H9 (cell line): ENCODE measurements around the gene ABCC3. TPM values are rescaled to one million over a fixed set of nuclear protein-coding genes. Genes with fewer than 3 reads are reported as not detected.

Source experiments
- DNase-seq: peaks from one replicate; pipeline ENCODE4 v3.0.0-alpha.2; 2017
- H2AFZ ChIP-seq: one replicate; pipeline ENCODE4 v1.6.1; 2013; ENCODE audit warnings: mild to moderate bottlenecking, low read length, control low read depth, moderate library complexity
- H2AK5ac ChIP-seq: 2 replicates; pipeline ENCODE4 v1.6.1; 2013; ENCODE audit warnings: low read length, control low read depth, mixed read lengths; ENCODE audit not compliant: insufficient read length
- H2BK120ac ChIP-seq: one replicate; pipeline ENCODE4 v1.6.1; 2013; ENCODE audit warnings: low read depth, mild to moderate bottlenecking, low read length, control low read depth, inconsistent platforms; ENCODE audit not compliant: poor library complexity, severe bottlenecking
- H2BK12ac ChIP-seq: 2 replicates; pipeline ENCODE4 v1.6.1; 2013; ENCODE audit warnings: low read length, control low read depth, mixed read lengths, low read depth; ENCODE audit not compliant: insufficient read length
- H2BK15ac ChIP-seq: 2 replicates; pipeline ENCODE4 v1.6.1; 2013; ENCODE audit warnings: low read depth, low read length, control low read depth
- H2BK20ac ChIP-seq: one replicate; pipeline ENCODE4 v1.6.1; 2013; ENCODE audit warnings: low read depth, mild to moderate bottlenecking, low read length, control low read depth, inconsistent platforms; ENCODE audit not compliant: poor library complexity, severe bottlenecking
- H2BK5ac ChIP-seq: 2 replicates; pipeline ENCODE4 v1.6.1; 2013; ENCODE audit warnings: low read length, control low read depth, mixed read lengths; ENCODE audit not compliant: insufficient read length
- H3K14ac ChIP-seq: 2 replicates; pipeline ENCODE4 v1.6.1; 2013; ENCODE audit warnings: low read length, control low read depth; ENCODE audit not compliant: insufficient read depth
- H3K18ac ChIP-seq: 2 replicates; pipeline ENCODE4 v1.6.1; 2013; ENCODE audit warnings: low read depth, mild to moderate bottlenecking, mixed read lengths, low read length, control low read depth; ENCODE audit not compliant: insufficient read length
- H3K23ac ChIP-seq: 2 replicates; pipeline ENCODE4 v1.6.1; 2013; ENCODE audit warnings: low read length, control low read depth, mixed read lengths, low read depth; ENCODE audit not compliant: insufficient read length
- H3K23me2 ChIP-seq: 2 replicates; pipeline ENCODE4 v1.6.1; 2013; ENCODE audit warnings: low read depth, mild to moderate bottlenecking, mixed read lengths, low read length, control low read depth; ENCODE audit not compliant: insufficient read length, poor library complexity, severe bottlenecking
- H3K27ac ChIP-seq: 2 replicates; pipeline ENCODE4 v1.5.1; 2013; ENCODE audit warnings: low read length, control low read depth, mixed read lengths, low read depth; ENCODE audit not compliant: insufficient read length
- H3K27me3 ChIP-seq: 2 replicates; pipeline ENCODE4 v1.6.1; 2013; ENCODE audit warnings: low read length, control low read depth, inconsistent platforms; ENCODE audit not compliant: insufficient read depth
- H3K4ac ChIP-seq: 2 replicates; pipeline ENCODE4 v1.6.1; 2013; ENCODE audit warnings: low read depth, mild to moderate bottlenecking, control low read depth, inconsistent platforms, low read length, moderate library complexity
- H3K4me1 ChIP-seq: 2 replicates; pipeline ENCODE4 v1.6.1; 2013; ENCODE audit warnings: low read length, control low read depth, inconsistent platforms; ENCODE audit not compliant: insufficient read depth
- H3K4me2 ChIP-seq: 2 replicates; pipeline ENCODE4 v1.6.1; 2013; ENCODE audit warnings: low read length, control low read depth, mixed read lengths; ENCODE audit not compliant: insufficient read length, insufficient read depth
- H3K56ac ChIP-seq: 2 replicates; pipeline ENCODE4 v1.6.1; 2013; ENCODE audit warnings: low read depth, mild to moderate bottlenecking, mixed read lengths, low read length, control low read depth; ENCODE audit not compliant: insufficient read length
- H3K79me1 ChIP-seq: 2 replicates; pipeline ENCODE4 v1.6.1; 2013; ENCODE audit warnings: low read depth, mild to moderate bottlenecking, moderate library complexity, low read length, control low read depth, inconsistent platforms; ENCODE audit not compliant: insufficient read depth, poor library complexity, severe bottlenecking
- H3K79me2 ChIP-seq: 2 replicates; pipeline ENCODE4 v1.6.1; 2013; ENCODE audit warnings: low read length, control low read depth, inconsistent platforms; ENCODE audit not compliant: insufficient read depth
- H3K9ac ChIP-seq: 2 replicates; pipeline ENCODE4 v1.6.1; 2013; ENCODE audit warnings: low read length, control low read depth, mixed read lengths; ENCODE audit not compliant: insufficient read length; ENCODE audit errors: extremely low read depth
- H3K9me3 ChIP-seq: one replicate; pipeline ENCODE4 v1.6.1; 2013; ENCODE audit warnings: low read depth, low read length, inconsistent platforms; ENCODE audit not compliant: control insufficient read depth
- H3T11ph ChIP-seq: one replicate; pipeline ENCODE4 v1.6.1; 2013; ENCODE audit warnings: mild to moderate bottlenecking, low read length, control low read depth, inconsistent platforms
- H4K20me1 ChIP-seq: one replicate; pipeline ENCODE4 v1.6.1; 2013; ENCODE audit not compliant: control insufficient read depth, insufficient read length, insufficient read depth
- H4K5ac ChIP-seq: 2 replicates; pipeline ENCODE4 v1.6.1; 2013; ENCODE audit warnings: low read depth, mild to moderate bottlenecking, mixed read lengths, low read length, control low read depth; ENCODE audit not compliant: insufficient read length
- H4K8ac ChIP-seq: replicated peaks from 2 replicates; pipeline ENCODE4 v1.6.1; 2013; ENCODE audit warnings: low read length, control low read depth, mixed read lengths, low read depth; ENCODE audit not compliant: insufficient read length
- H4K91ac ChIP-seq: 2 replicates; pipeline ENCODE4 v1.6.1; 2013; ENCODE audit warnings: low read depth, mild to moderate bottlenecking, moderate library complexity, mixed read lengths, low read length, control low read depth; ENCODE audit not compliant: insufficient read length
- H3K27ac Mint-ChIP-seq, 3 experiments: 2 replicates in 2 of 3; 3 replicates in 1 of 3; pipeline ENCODE4 v1.8.0; 2020 to 2021; ENCODE audit warnings: mixed read lengths in 3 of 3, mild to moderate bottlenecking in 1 of 3, moderate library complexity in 1 of 3
- H3K27me3 Mint-ChIP-seq: 2 replicates; pipeline ENCODE4 v1.8.0; 2021; ENCODE audit warnings: low read depth, mild to moderate bottlenecking, moderate library complexity, mixed read lengths
- H3K36me3 Mint-ChIP-seq, 3 experiments: 2 replicates in 2 of 3; 3 replicates in 1 of 3; pipeline ENCODE4 v1.8.0; 2020 to 2021; ENCODE audit warnings: low read depth in 3 of 3, mixed read lengths in 3 of 3; ENCODE audit not compliant: insufficient read depth in 1 of 3
- H3K4me1 Mint-ChIP-seq, 2 experiments: 2 replicates each; pipeline ENCODE4 v1.8.0; 2020; ENCODE audit warnings: mixed read lengths in 2 of 2
- H3K4me3 Mint-ChIP-seq, 2 experiments: 2 replicates in 1 of 2; 3 replicates in 1 of 2; pipeline ENCODE4 v1.8.0; 2020 to 2021; ENCODE audit warnings: mild to moderate bottlenecking in 2 of 2, mixed read lengths in 2 of 2, moderate library complexity in 1 of 2
- H3K9me3 Mint-ChIP-seq, 2 experiments: 2 replicates in 1 of 2; 3 replicates in 1 of 2; pipeline ENCODE4 v1.8.0; 2020; ENCODE audit warnings: mild to moderate bottlenecking in 2 of 2, mixed read lengths in 2 of 2, moderate library complexity in 1 of 2
- WGBS: extraction: QIAGEN DNeasy Blood & Tissue Kit; methylation state at CpG from one replicate; pipeline ENCODE4 v1.1.7; 2013; ENCODE audit warnings: missing lambda C conversion rate, low lambda C conversion rate, mixed read lengths; ENCODE audit not compliant: insufficient read length; ENCODE audit errors: extremely low coverage; 5-methylcytosine and 5-hydroxymethylcytosine counted together
- total RNA-seq: library from RNA; stranded (reverse); gene quantifications from 2 replicates; pipeline ENCODE4 v1.2.1, GENCODE V29; 2021
- TF ChIP-seq, protein P1 (sequence below): fragments of 200-600 bp; sonication (generic); conservative IDR thresholded peaks from 3 replicates; pipeline ENCODE4 v1.8.0; 2021; ENCODE audit warnings: antibody characterized with exemption, mild to moderate bottlenecking

ABCC3 gene
- total RNA-seq, 1 experiment from 2014 or later: 0.31 TPM

DNA sequence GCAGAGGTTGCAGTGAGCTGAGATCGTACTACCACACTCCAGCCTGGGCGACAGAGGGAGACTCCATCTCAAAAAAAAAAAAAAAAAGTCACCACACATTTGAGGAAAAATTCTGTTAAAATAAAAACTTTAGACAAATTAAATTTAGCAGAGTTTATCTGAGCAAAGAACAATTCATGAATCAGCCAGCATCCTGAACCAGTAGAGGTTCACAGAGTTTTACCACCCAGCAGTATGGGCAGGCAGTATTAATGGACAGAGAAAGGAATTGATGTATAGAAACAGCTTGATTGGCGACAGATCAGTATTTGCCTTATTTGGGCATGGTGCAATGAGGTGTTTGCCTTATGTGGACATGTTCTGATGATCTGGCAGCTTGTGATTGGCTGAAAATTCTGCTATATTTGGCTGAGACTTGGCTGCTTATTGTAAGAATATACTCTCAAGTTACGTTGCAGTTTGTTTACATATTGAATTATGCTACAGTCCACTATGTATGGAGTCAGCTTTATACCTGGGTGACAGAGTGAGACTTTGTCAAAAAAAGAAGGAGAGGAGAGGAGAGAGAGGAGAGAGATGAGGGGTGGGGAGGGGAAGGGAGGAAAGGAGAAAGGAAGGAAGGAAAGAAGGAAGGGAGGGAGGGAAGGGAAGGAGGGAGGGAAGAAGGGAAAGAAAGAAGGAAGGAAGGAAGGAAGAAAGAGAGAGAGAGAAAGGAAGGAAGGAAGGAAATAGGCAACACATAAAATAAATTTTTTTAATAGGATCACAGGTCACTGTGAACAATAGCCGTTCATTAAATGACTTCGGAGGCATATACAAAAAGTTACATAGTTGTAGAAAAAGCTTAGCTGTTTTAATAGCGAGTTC lies 14.6 kb downstream of the ABCC3 start:
- Histone ChIP-seq H2BK5ac (no peak overlapping the region), H3K14ac (no peak overlapping the region), H2BK120ac (no peak overlapping the region), H3K56ac (no peak overlapping the region), H2BK12ac (no peak overlapping the region), H2AFZ (no peak overlapping the region), H3K4me1 (no peaks in the 10 kb centered on the region), H3T11ph (no peak overlapping the region), H4K5ac (no peak overlapping the region), H3K18ac (no peak overlapping the region), H2BK15ac (no peak overlapping the region), H3K4me2 (no peak overlapping the region), H3K27ac (no peak overlapping the region), H4K8ac (no peak overlapping the region), H3K27me3 (no peaks in the 10 kb centered on the region), H2AK5ac (no peak overlapping the region), H3K79me1 (no peaks in the 10 kb centered on the region), H4K20me1 (no peaks in the 10 kb centered on the region), H3K9me3 (no peaks in the 10 kb centered on the region), H4K91ac (no peak overlapping the region), H2BK20ac (no peak overlapping the region), H3K23me2 (no peaks in the 10 kb centered on the region), H3K4ac (no peak overlapping the region), H3K23ac (no peak overlapping the region), H3K79me2 (no peaks in the 10 kb centered on the region), H3K9ac (no peak overlapping the region)
- DNase-seq: no peak
- Mint-ChIP-seq H3K27me3 (peaks cover 9% of the 10 kb centered on the region), H3K4me3 (no peak overlapping the region), H3K27ac (no peak overlapping the region), H3K36me3 (no peaks in the 10 kb centered on the region), H3K4me1 (no peaks in the 10 kb centered on the region), H3K9me3 (peaks cover 0 to 7% of the 10 kb centered on the region in 2 experiments; a peak in 4 of 5 replicates)
- TF ChIP-seq, protein P1, sequence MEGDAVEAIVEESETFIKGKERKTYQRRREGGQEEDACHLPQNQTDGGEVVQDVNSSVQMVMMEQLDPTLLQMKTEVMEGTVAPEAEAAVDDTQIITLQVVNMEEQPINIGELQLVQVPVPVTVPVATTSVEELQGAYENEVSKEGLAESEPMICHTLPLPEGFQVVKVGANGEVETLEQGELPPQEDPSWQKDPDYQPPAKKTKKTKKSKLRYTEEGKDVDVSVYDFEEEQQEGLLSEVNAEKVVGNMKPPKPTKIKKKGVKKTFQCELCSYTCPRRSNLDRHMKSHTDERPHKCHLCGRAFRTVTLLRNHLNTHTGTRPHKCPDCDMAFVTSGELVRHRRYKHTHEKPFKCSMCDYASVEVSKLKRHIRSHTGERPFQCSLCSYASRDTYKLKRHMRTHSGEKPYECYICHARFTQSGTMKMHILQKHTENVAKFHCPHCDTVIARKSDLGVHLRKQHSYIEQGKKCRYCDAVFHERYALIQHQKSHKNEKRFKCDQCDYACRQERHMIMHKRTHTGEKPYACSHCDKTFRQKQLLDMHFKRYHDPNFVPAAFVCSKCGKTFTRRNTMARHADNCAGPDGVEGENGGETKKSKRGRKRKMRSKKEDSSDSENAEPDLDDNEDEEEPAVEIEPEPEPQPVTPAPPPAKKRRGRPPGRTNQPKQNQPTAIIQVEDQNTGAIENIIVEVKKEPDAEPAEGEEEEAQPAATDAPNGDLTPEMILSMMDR: no peak
- no CpG with 5 or more reads among the region's 7 CpGs for WGBS
